HEK293 (cell line): Measurements from ENCODE around the gene OPN1LW.
"Not testable (repeated sequence)": the region's sequence is repeated elsewhere in the genome, so short reads cannot be mapped to it uniquely, and the experiment has no call there.

ENCODE experiments used
- CTCF ChIA-PET: fragments of 350-600 bp; formaldehyde crosslinking; extraction: SDS; loops from one replicate; lab custom pipeline; 2021; ENCODE audit warnings: antibody characterized with exemption; lab: Yijun Ruan, JAX
- POLR2A ChIA-PET: fragments of 300-600 bp; formaldehyde crosslinking; extraction: SDS; loops from one replicate; lab custom pipeline; 2020; ENCODE audit warnings: antibody characterized with exemption, inconsistent platforms; lab: Yijun Ruan, JAX
- H3K27ac ChIP-seq: fragments of 200-500 bp; sonication (Bioruptor generic); 2 replicates; pipeline ENCODE4 v1.5.1; 2014; ENCODE audit warnings: low read depth, low read length, control low read depth, inconsistent platforms; ENCODE audit errors: extremely low read depth
- H3K36me3 ChIP-seq, 2 experiments: fragments of 200-500 bp in 1 of 2; sonication (Bioruptor generic) in 1 of 2; 1 replicate in 1 of 2; 2 replicates in 1 of 2; pipeline ENCODE4 v1.5.1; 2014 to 2017; ENCODE audit warnings: inconsistent platforms in 2 of 2, low read length in 2 of 2; ENCODE audit not compliant: control insufficient read depth in 2 of 2, insufficient read depth in 1 of 2
- H3K4me1 ChIP-seq: fragments of 200-500 bp; sonication (Bioruptor generic); 2 replicates; pipeline ENCODE4 v1.5.1; 2014; ENCODE audit warnings: mild to moderate bottlenecking, low read length, inconsistent platforms; ENCODE audit not compliant: control insufficient read depth, insufficient read depth
- H3K4me3 ChIP-seq: 2 replicates; pipeline ENCODE4 v1.5.1; 2011; ENCODE audit warnings: low read depth, mild to moderate bottlenecking, control low read depth, low read length, moderate library complexity
- H3K9me3 ChIP-seq: fragments of 200-500 bp; sonication (Bioruptor generic); 2 replicates; pipeline ENCODE4 v1.5.1; 2014; ENCODE audit warnings: low read depth, low read length, inconsistent platforms; ENCODE audit not compliant: control insufficient read depth, insufficient read depth
- EGR2 ChIP-seq: fragments of 450-650 bp; formaldehyde crosslinking; IDR thresholded peaks from 2 replicates; pipeline ENCODE4 v1.5.1; 2016; ENCODE audit warnings: low read depth, missing biosample characterization, missing genetic modification characterization
- HOXA7 ChIP-seq: sonication (generic); formaldehyde crosslinking; IDR thresholded peaks from 2 replicates; pipeline ENCODE4 v1.8.1; 2022; ENCODE audit warnings: missing genetic modification reagents, borderline replicate concordance
- HOXD13 ChIP-seq: sonication (generic); formaldehyde crosslinking; IDR thresholded peaks from 2 replicates; pipeline ENCODE4 v1.8.0; 2022; ENCODE audit warnings: missing genetic modification reagents, borderline replicate concordance
- OSR2 ChIP-seq: fragments of 450-650 bp; formaldehyde crosslinking; IDR thresholded peaks from 2 replicates; pipeline ENCODE4 v1.5.1; 2016; ENCODE audit warnings: missing biosample characterization, missing genetic modification characterization
- WT1 ChIP-seq: fragments of 450-650 bp; formaldehyde crosslinking; IDR thresholded peaks from 2 replicates; pipeline ENCODE4 v1.5.1; 2016; ENCODE audit warnings: missing biosample characterization, missing genetic modification characterization
- ZBTB17 ChIP-seq: fragments of 450-650 bp; formaldehyde crosslinking; IDR thresholded peaks from 2 replicates; pipeline ENCODE4 v1.5.1; 2016; ENCODE audit warnings: missing biosample characterization, missing genetic modification characterization
- ZEB2 ChIP-seq: fragments of 450-650 bp; formaldehyde crosslinking; IDR thresholded peaks from 2 replicates; pipeline ENCODE4 v1.5.1; 2016; ENCODE audit warnings: missing biosample characterization, missing genetic modification characterization
- ZFHX2 ChIP-seq: fragments of 450-650 bp; formaldehyde crosslinking; conservative IDR thresholded peaks from 2 replicates; pipeline ENCODE4 v1.5.1; 2016; ENCODE audit warnings: missing biosample characterization, missing genetic modification characterization
- ZNF335 ChIP-seq: fragments of 450-650 bp; formaldehyde crosslinking; conservative IDR thresholded peaks from 2 replicates; pipeline ENCODE4 v1.5.1; 2016; ENCODE audit warnings: missing biosample characterization, missing genetic modification characterization
- ZNF391 ChIP-seq: fragments of 450-650 bp; formaldehyde crosslinking; IDR thresholded peaks from 2 replicates; pipeline ENCODE4 v1.5.1; 2016; ENCODE audit warnings: low read depth, missing biosample characterization, missing genetic modification characterization, borderline replicate concordance
- ZNF423 ChIP-seq: fragments of 450-650 bp; formaldehyde crosslinking; IDR thresholded peaks from 2 replicates; pipeline ENCODE4 v1.5.1; 2016; ENCODE audit warnings: missing biosample characterization, missing genetic modification characterization
- ZNF513 ChIP-seq: fragments of 450-650 bp; IDR thresholded peaks from 2 replicates; pipeline ENCODE4 v1.5.1; 2018; ENCODE audit warnings: missing biosample characterization, missing genetic modification characterization
- ZNF544 ChIP-seq: fragments of 450-650 bp; formaldehyde crosslinking; IDR thresholded peaks from 2 replicates; pipeline ENCODE4 v1.5.0; 2017; ENCODE audit warnings: missing biosample characterization, missing genetic modification characterization
- ZNF561 ChIP-seq: fragments of 450-650 bp; IDR thresholded peaks from 2 replicates; pipeline ENCODE4 v1.5.1; 2018; ENCODE audit warnings: missing biosample characterization, missing genetic modification characterization, borderline replicate concordance
- ZNF600 ChIP-seq: fragments of 450-650 bp; formaldehyde crosslinking; IDR thresholded peaks from 2 replicates; pipeline ENCODE4 v1.5.1; 2016; ENCODE audit warnings: missing biosample characterization, missing genetic modification characterization
- ZNF707 ChIP-seq: fragments of 450-650 bp; formaldehyde crosslinking; IDR thresholded peaks from 2 replicates; pipeline ENCODE4 v1.5.1; 2016; ENCODE audit warnings: missing biosample characterization, missing genetic modification characterization
- ZSCAN16 ChIP-seq: fragments of 450-650 bp; formaldehyde crosslinking; IDR thresholded peaks from 2 replicates; pipeline ENCODE4 v1.5.1; 2016; ENCODE audit warnings: missing biosample characterization, missing genetic modification characterization
- TF ChIP-seq, protein P1 (sequence below): fragments of 450-650 bp; formaldehyde crosslinking; IDR thresholded peaks from 2 replicates; pipeline ENCODE4 v1.5.1; 2016; ENCODE audit warnings: missing biosample characterization, missing genetic modification characterization
- TF ChIP-seq, protein P2 (sequence below): fragments of 450-650 bp; formaldehyde crosslinking; IDR thresholded peaks from 2 replicates; pipeline ENCODE4 v1.5.1; 2016; ENCODE audit warnings: missing biosample characterization, missing genetic modification characterization

Gene OPN1LW

GRCh38 chrX:154144010-154144409, at the start of gene OPN1LW:
Gene OPN1LW (plus strand): TSS chrX:154144243. CDS start chrX:154144284, 41 bp downstream.
- H3K4me3 ChIP-seq, H3K36me3 ChIP-seq, CTCF ChIA-PET, H3K27ac ChIP-seq, H3K4me1 ChIP-seq, POLR2A ChIA-PET, H3K9me3 ChIP-seq: not testable (repeated sequence)

DNA sequence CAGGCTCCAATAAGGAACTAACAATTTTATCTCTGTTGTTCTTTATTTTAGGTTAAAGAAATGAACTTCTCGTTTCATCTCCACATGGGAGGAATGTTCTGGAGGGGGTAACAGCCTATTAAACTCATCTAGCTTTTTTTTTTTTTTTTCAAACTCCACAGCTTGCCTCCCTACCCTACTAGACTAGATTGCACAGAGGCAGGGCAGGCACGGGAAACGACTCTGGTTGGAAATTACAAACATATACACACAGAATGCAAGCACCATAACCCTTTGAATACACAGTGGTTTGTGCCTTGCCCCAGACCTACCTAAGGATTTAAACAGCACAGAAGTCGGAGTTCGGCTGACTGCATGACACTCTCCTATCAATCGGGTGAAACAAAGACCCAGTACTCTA, 49.2 kb upstream of the OPN1LW start:
- Histone ChIP-seq H3K36me3 (peaks cover 4% of the 10 kb centered on the region in 2 experiments; a peak in 2 of 3 replicates), H3K4me3 (no peak overlapping the region), H3K27ac (no peak overlapping the region), H3K4me1 (peaks cover 15% of the 10 kb centered on the region), H3K9me3 (no peaks in the 10 kb centered on the region)
- TF ChIP-seq, protein P1, sequence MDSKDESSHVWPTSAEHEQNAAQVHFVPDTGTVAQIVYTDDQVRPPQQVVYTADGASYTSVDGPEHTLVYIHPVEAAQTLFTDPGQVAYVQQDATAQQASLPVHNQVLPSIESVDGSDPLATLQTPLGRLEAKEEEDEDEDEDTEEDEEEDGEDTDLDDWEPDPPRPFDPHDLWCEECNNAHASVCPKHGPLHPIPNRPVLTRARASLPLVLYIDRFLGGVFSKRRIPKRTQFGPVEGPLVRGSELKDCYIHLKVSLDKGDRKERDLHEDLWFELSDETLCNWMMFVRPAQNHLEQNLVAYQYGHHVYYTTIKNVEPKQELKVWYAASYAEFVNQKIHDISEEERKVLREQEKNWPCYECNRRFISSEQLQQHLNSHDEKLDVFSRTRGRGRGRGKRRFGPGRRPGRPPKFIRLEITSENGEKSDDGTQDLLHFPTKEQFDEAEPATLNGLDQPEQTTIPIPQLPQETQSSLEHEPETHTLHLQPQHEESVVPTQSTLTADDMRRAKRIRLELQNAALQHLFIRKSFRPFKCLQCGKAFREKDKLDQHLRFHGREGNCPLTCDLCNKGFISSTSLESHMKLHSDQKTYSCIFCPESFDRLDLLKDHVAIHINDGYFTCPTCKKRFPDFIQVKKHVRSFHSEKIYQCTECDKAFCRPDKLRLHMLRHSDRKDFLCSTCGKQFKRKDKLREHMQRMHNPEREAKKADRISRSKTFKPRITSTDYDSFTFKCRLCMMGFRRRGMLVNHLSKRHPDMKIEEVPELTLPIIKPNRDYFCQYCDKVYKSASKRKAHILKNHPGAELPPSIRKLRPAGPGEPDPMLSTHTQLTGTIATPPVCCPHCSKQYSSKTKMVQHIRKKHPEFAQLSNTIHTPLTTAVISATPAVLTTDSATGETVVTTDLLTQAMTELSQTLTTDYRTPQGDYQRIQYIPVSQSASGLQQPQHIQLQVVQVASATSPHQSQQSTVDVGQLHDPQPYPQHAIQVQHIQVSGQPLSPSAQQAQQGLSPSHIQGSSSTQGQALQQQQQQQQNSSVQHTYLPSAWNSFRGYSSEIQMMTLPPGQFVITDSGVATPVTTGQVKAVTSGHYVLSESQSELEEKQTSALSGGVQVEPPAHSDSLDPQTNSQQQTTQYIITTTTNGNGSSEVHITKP (tag by site-specific recombination) = peak; percentile 65
- TF ChIP-seq ZNF544 (tag by site-specific recombination) (no peak), HOXA7 (CRISPR knock-in tag) (no peak), ZNF707 (tag by site-specific recombination) (no peak)
- TF ChIP-seq, protein P2, sequence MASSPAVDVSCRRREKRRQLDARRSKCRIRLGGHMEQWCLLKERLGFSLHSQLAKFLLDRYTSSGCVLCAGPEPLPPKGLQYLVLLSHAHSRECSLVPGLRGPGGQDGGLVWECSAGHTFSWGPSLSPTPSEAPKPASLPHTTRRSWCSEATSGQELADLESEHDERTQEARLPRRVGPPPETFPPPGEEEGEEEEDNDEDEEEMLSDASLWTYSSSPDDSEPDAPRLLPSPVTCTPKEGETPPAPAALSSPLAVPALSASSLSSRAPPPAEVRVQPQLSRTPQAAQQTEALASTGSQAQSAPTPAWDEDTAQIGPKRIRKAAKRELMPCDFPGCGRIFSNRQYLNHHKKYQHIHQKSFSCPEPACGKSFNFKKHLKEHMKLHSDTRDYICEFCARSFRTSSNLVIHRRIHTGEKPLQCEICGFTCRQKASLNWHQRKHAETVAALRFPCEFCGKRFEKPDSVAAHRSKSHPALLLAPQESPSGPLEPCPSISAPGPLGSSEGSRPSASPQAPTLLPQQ (tag by site-specific recombination) = no peak
- ChIA-PET POLR2A (no interaction called here), CTCF (interaction anchor here (1.2 kb wide), 1 partner anchor 279 kb away, joined by 3 read pairs; no protein-coding TSS in a partner anchor)

GRCh38 chrX:154096140-154097002, 47.7 kb upstream of the OPN1LW start:
- Histone ChIP-seq H3K4me3 (peak overlapping the region; percentile 61), H3K27ac (peak overlapping the region; percentile 63; the same call in 1 of the 2 replicates), H3K4me1 (peaks cover 15% of the 10 kb centered on the region), H3K9me3 (no peaks in the 10 kb centered on the region), H3K36me3 (peaks cover 0 to 4% of the 10 kb centered on the region in 2 experiments; a peak in 1 of 3 replicates)
- TF ChIP-seq EGR2 (0 out of 2 replicates have a peak, but pooled peaks have one; percentile 35), ZNF423 (tag by site-specific recombination) (peak; percentile 48; the same call in 1 of the 2 replicates), ZEB2 (tag by site-specific recombination) (0 out of 2 replicates have a peak, but pooled peaks have one; percentile 11), ZSCAN16 (tag by site-specific recombination) (no peak), ZFHX2 (tag by site-specific recombination) (0 out of 2 replicates have a peak, but pooled peaks have one; percentile 9), ZNF600 (tag by site-specific recombination) (peak; percentile 76; the same call in 1 of the 2 replicates), ZNF391 (tag by site-specific recombination) (0 out of 2 replicates have a peak, but pooled peaks have one; percentile 24), WT1 (tag by site-specific recombination) (no peak), ZNF513 (tag by site-specific recombination) (no peak), ZNF335 (tag by site-specific recombination) (peak; percentile 63), OSR2 (peak; percentile 43; the same call in 1 of the 2 replicates), HOXD13 (0 out of 2 replicates have a peak, but pooled peaks have one; percentile 27), ZBTB17 (peak; percentile 73), ZNF561 (peak; percentile 100)
- TF ChIP-seq, protein P2 (tag by site-specific recombination) = peak; percentile 20; the same call in 1 of the 2 replicates
- CTCF ChIA-PET = interaction anchor here (0.7 kb wide), 1 partner anchor 14 kb away, joined by 3 read pairs; no protein-coding TSS in a partner anchor
- POLR2A ChIA-PET = interaction anchor here (1.0 kb wide), 1 partner anchor 15 kb away, joined by 3 read pairs; no protein-coding TSS in a partner anchor
